ENCODE measurements around the gene PAQR7. TPM values are rescaled to one million over a fixed set of nuclear protein-coding genes. Genes with fewer than 3 reads are reported as not detected.

Gene PAQR7
- total RNA-seq, 4 donors from 2014 or later, result 6.6 to 18.3 (median 12.1) TPM

DNA sequence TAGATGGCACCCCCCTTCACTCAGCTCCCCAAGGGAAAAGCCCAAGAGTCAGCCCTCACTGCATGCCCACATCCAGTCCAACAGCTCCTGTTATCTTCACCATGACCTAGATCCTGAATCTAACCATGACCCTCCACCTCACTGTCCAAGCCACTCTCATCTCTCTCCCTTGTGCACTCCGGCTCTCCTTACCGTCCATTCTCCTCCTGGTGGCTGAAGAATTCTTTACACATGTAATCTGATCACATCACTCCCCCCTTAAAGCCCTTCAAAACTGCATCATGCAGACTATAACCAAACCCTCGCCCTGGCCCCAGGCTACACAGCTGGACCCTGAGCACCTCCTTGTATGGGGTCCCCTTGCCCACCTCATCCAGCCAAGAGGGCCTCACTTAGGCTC lies 14.0 kb upstream of the PAQR7 start:
- Histone ChIP-seq H3K36me3 (no peaks in the 10 kb centered on the region), H3K9me3 (no peaks in the 10 kb centered on the region), H3K27me3 (no peaks in the 10 kb centered on the region), H3K4me1 (peaks cover 22 to 48% (median 24%) of the 10 kb centered on the region in 3 donors), H3K4me3 (no peak overlapping the region), H3K27ac (peak overlapping the region in 3 of 4 donors; percentile 71 to 87 (median 74))
- intact Hi-C loops (cut with DNase I), result no loop called here
- TF ChIP-seq POLR2A (IDR thresholded peaks at IDR 0.05) (no peak), CTCF (IDR thresholded peaks at IDR 0.05) (peak in 1 of 6 experiments; percentile 22)
- 88% methylated on average over 3 of the region's 3 CpGs for WGBS, 2 donors
- no peak for DNase-seq

- H3K9me3 ChIP-seq, result no peaks in the 10 kb centered on the region
- whole genome bisulfite sequencing, 2 donors, result 62 to 72% methylated on average over 7 of the region's 7 CpGs
- intact Hi-C loops (cut with DNase I), result no loop called here
- no peak for DNase-seq
- H3K36me3 ChIP-seq, result no peaks in the 10 kb centered on the region
- H3K27ac ChIP-seq, result no peak overlapping the region
- no peaks in the 10 kb centered on the region for H3K27me3 ChIP-seq
- TF ChIP-seq POLR2A (IDR thresholded peaks at IDR 0.05), result no peak
- no peak for TF ChIP-seq CTCF (IDR thresholded peaks at IDR 0.05)
- H3K4me3 ChIP-seq, result no peak overlapping the region
- peaks cover 22 to 48% (median 24%) of the 10 kb centered on the region in 3 donors for H3K4me1 ChIP-seq
Measured at GRCh38 chr1:25888426-25888987, 13.0 kb upstream of the PAQR7 start.

- no peak overlapping the region for H3K4me3 ChIP-seq
- H3K36me3 ChIP-seq, result no peaks in the 10 kb centered on the region
- no peaks in the 10 kb centered on the region for H3K27me3 ChIP-seq
- WGBS, 2 donors, result 50 to 100% methylated on average over 1 of the region's 1 CpG
- DNase-seq, result no peak
- TF ChIP-seq POLR2A (IDR thresholded peaks at IDR 0.05), result no peak
- TF ChIP-seq CTCF (IDR thresholded peaks at IDR 0.05), result no peak
- intact Hi-C loops (cut with DNase I), result no loop called here
- H3K27ac ChIP-seq, result no peak overlapping the region
- H3K4me1 ChIP-seq, result peaks cover 6 to 21% (median 9%) of the 10 kb centered on the region in 3 donors
- no peaks in the 10 kb centered on the region for H3K9me3 ChIP-seq
Measured at GRCh38 chr1:25885602-25886001, 10.1 kb upstream of the PAQR7 start.

DNA sequence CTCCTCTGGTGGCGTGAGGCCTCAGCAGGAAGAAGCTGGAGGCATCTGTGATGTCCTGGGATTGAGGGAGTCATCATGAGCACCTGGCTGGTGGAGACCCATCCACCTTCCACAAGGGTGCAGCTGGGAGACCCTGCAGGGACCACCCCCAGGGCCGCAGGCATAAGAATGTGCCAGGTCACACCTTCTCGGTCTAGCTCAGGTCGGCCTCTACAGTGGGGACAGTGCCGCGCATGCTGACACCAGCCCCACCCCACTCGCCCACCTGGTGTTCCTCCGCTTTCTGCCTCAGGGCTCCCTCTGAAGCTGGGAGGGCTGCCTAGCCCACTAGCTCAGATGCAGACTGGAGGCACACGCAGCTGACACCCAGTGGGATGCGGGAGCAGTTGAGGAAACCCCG lies 5.8 kb upstream of the PAQR7 start:
- Histone ChIP-seq H3K27me3 (no peaks in the 10 kb centered on the region), H3K9me3 (no peaks in the 10 kb centered on the region), H3K27ac (no peak overlapping the region), H3K36me3 (no peaks in the 10 kb centered on the region), H3K4me3 (no peak overlapping the region), H3K4me1 (peaks cover 4 to 35% (median 9%) of the 10 kb centered on the region in 3 donors)
- DNase-seq, result no peak
- TF ChIP-seq POLR2A (IDR thresholded peaks at IDR 0.05) (no peak), CTCF (IDR thresholded peaks at IDR 0.05) (no peak)
- intact Hi-C loops (cut with DNase I), result no loop called here
- 80 to 100% methylated on average over 1 to 4 of the region's 11 CpGs for WGBS, 2 donors

DNA sequence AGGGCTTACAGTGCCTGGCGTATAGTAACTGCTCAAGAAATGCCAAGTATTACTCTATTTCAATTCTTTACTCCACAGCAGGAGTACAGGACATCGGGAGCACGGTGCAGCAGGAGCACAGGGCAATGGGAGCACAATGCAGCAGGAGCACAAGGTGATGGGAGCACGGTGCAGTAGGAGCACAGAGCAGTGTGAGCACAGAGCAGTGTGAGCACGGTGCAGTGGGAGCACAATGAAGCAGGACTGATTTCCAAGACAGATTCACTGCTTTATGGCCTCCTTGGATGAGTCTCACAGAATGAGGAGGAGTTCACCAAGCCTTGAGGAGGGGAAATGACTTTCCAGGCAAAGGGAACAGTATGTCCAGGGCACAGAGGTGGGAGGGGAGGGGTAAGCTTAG lies 5.0 kb upstream of the PAQR7 start:
- H3K27ac ChIP-seq, result no peak overlapping the region
- DNase-seq, result no peak
- no peaks in the 10 kb centered on the region for H3K36me3 ChIP-seq
- no peaks in the 10 kb centered on the region for H3K27me3 ChIP-seq
- peaks cover 11 to 43% (median 13%) of the 10 kb centered on the region in 3 donors for H3K4me1 ChIP-seq
- intact Hi-C loops (cut with DNase I), result no loop called here
- TF ChIP-seq CTCF (IDR thresholded peaks at IDR 0.05), result no peak
- TF ChIP-seq POLR2A (IDR thresholded peaks at IDR 0.05), result no peak
- H3K9me3 ChIP-seq, result no peaks in the 10 kb centered on the region
- WGBS, 2 donors, result 85 to 88% methylated on average over 5 of the region's 5 CpGs
- no peak overlapping the region for H3K4me3 ChIP-seq

Data from esophagus squamous epithelium (tissue), 5 donors.